HFF-Myc (cell line): Measurements from ENCODE around the gene PXDN.

Experiments
- DNase-seq: peaks from one replicate; pipeline ENCODE4 v3.0.0-alpha.2; 2011; ENCODE audit warnings: low read depth; ENCODE audit errors: extremely low read depth
- H3K4me3 ChIP-seq: replicated peaks from 2 replicates; pipeline ENCODE4 v1.5.1; 2011; ENCODE audit warnings: low read depth, mild to moderate bottlenecking, control low read depth, low read length
- TF ChIP-seq, protein P1 (sequence below): IDR thresholded peaks from 2 replicates; pipeline ENCODE4 v1.5.1; 2012; ENCODE audit warnings: mild to moderate bottlenecking, low read depth, low read length, control low read depth; ENCODE audit errors: missing control alignments

PXDN gene

DNA sequence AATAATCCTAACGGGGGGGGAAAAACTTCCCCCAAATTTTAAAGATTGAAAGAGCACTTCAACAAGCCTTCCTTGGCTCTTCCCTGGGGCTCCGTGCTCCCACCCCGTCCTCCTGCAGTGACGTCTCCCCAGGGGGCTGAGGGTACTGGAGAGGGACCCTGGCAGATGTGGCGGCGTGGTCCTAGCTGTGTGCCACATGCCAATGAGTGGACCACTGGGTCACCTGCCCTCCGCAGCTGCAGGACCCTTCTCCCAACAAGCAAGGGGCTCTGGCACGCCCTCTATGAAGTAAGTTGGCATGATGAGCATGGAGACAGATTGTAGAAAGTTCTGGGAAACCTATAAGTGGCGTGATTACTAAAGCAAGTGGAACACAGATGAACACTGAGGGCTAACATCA, 46.7 kb downstream of the PXDN start:
- DNase-seq = no peak
- no peak overlapping the region for H3K4me3 ChIP-seq
- TF ChIP-seq, protein P1, sequence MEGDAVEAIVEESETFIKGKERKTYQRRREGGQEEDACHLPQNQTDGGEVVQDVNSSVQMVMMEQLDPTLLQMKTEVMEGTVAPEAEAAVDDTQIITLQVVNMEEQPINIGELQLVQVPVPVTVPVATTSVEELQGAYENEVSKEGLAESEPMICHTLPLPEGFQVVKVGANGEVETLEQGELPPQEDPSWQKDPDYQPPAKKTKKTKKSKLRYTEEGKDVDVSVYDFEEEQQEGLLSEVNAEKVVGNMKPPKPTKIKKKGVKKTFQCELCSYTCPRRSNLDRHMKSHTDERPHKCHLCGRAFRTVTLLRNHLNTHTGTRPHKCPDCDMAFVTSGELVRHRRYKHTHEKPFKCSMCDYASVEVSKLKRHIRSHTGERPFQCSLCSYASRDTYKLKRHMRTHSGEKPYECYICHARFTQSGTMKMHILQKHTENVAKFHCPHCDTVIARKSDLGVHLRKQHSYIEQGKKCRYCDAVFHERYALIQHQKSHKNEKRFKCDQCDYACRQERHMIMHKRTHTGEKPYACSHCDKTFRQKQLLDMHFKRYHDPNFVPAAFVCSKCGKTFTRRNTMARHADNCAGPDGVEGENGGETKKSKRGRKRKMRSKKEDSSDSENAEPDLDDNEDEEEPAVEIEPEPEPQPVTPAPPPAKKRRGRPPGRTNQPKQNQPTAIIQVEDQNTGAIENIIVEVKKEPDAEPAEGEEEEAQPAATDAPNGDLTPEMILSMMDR = no peak

GRCh38 chr2:1696472-1696871, 47.8 kb downstream of the PXDN start:
- H3K4me3 ChIP-seq = no peak overlapping the region
- no peak for DNase-seq
- TF ChIP-seq, protein P1 = no peak

GRCh38 chr2:1694371-1695271, 49.7 kb downstream of the PXDN start:
- TF ChIP-seq, protein P1 = no peak
- no peak for DNase-seq
- no peak overlapping the region for H3K4me3 ChIP-seq

DNA sequence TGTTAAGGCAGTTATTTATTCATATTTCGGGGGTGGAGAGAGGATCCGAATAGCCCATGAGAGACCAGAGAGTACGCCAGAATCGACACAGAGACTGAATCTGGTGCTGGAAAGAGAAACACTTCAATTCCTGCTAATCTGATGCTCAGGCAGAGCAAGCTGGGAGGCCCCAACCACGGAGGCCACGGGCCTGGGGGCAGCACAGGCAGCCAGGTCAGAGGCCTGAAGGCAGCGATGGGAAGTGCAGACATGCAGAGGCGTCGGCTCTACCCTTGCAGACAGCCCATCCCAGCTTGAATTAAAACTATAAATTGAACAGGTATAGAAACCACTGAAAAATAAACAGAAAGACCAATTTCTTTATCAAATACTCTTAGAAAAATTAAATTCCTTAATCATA, 50.6 kb downstream of the PXDN start:
- DNase-seq = no peak

GRCh38 chr2:1692342-1692741, 52.0 kb downstream of the PXDN start:
- TF ChIP-seq, protein P1 = no peak
- no peak for DNase-seq

More for the DNA sequence above, 50.6 kb downstream of the PXDN start:
- no peak overlapping the region for H3K4me3 ChIP-seq
- TF ChIP-seq, protein P1 = no peak

DNA sequence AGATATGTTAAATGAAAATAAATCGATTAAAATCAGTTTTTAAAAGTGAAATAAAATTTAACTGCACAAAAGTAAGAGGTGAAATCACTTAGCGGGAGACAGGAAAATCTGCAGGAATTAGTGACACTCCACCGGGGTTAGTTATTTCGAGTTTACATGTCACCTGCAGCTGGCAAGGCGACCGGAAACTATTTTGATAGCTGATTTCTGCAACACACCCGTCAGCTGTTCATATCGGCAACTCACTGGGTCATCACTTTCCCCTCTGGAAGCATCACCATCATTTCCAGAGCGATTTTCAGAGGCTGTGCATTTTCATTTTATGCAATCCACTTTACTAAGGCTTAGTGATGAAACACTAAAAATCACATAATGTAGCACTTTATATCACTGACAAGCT, 52.9 kb downstream of the PXDN start:
- TF ChIP-seq, protein P1 = no peak
- DNase-seq = no peak
- no peak overlapping the region for H3K4me3 ChIP-seq

More at GRCh38 chr2:1692342-1692741, 52.0 kb downstream of the PXDN start:
- H3K4me3 ChIP-seq = no peak overlapping the region
